Osteocyte (in vitro differentiated cells): ENCODE measurements around the gene REXO4. TPM values are rescaled to one million over a fixed set of nuclear protein-coding genes. Genes with fewer than 3 reads are reported as not detected.

Experiments
- DNase-seq: peaks from one replicate; pipeline ENCODE4 v3.0.0; 2021; ENCODE audit warnings: mixed read lengths; ENCODE audit not compliant: unreplicated experiment; ENCODE audit errors: extremely low spot score
- H3K27ac Mint-ChIP-seq: one replicate; pipeline ENCODE4 v1.8.0; 2021; ENCODE audit warnings: mild to moderate bottlenecking, mixed read lengths; ENCODE audit not compliant: unreplicated experiment
- H3K27me3 Mint-ChIP-seq: one replicate; pipeline ENCODE4 v1.8.0; 2021; ENCODE audit warnings: mixed read lengths; ENCODE audit not compliant: unreplicated experiment
- H3K36me3 Mint-ChIP-seq: one replicate; pipeline ENCODE4 v1.8.0; 2021; ENCODE audit warnings: mixed read lengths; ENCODE audit not compliant: unreplicated experiment
- H3K4me1 Mint-ChIP-seq: one replicate; pipeline ENCODE4 v1.8.0; 2021; ENCODE audit warnings: mixed read lengths; ENCODE audit not compliant: unreplicated experiment
- H3K4me3 Mint-ChIP-seq: one replicate; pipeline ENCODE4 v1.8.0; 2021; ENCODE audit warnings: mild to moderate bottlenecking, moderate library complexity, mixed read lengths; ENCODE audit not compliant: unreplicated experiment
- H3K9me3 Mint-ChIP-seq: one replicate; pipeline ENCODE4 v1.8.0; 2021; ENCODE audit warnings: mixed read lengths; ENCODE audit not compliant: unreplicated experiment
- CTCF ChIP-seq: fragments of 200-600 bp; sonication (generic); IDR thresholded peaks from 2 replicates; pipeline ENCODE4 v1.5.0; 2021; ENCODE audit warnings: antibody characterized with exemption, mild to moderate bottlenecking, moderate library complexity
- total RNA-seq: library from RNA; stranded (reverse); gene quantifications from 2 replicates; pipeline ENCODE4 v1.2.1, GENCODE V29; 2021

REXO4 gene
- total RNA-seq, 1 donor from 2014 or later = 22.2 TPM

- peak within 1 kb of the TSS; percentile 90 for H3K4me3 Mint-ChIP-seq
- DNase-seq = peak; percentile 97
- no peaks in the 10 kb centered on the region for H3K9me3 Mint-ChIP-seq
- no peak for TF ChIP-seq CTCF
- H3K27me3 Mint-ChIP-seq = no peaks in the 10 kb centered on the region
- peaks cover 7% of the 10 kb centered on the region for H3K36me3 Mint-ChIP-seq
- peaks cover 16% of the 10 kb centered on the region for H3K4me1 Mint-ChIP-seq
- peak within 1 kb of the TSS; percentile 88 for H3K27ac Mint-ChIP-seq
Measured at GRCh38 chr9:133459476-133460404, 41.9 kb upstream of the REXO4 start, which contains the start of gene CACFD1. Gene CACFD1 (plus strand): TSS chr9:133459978. CDS start chr9:133460067, 89 bp downstream.

GRCh38 chr9:133458643-133459312 is 41.0 kb upstream of the REXO4 start:
- H3K27ac Mint-ChIP-seq = no peak overlapping the region
- H3K36me3 Mint-ChIP-seq = peaks cover 5% of the 10 kb centered on the region
- peak overlapping the region; percentile 90 for H3K4me3 Mint-ChIP-seq
- peaks cover 16% of the 10 kb centered on the region for H3K4me1 Mint-ChIP-seq
- no peak for TF ChIP-seq CTCF
- no peaks in the 10 kb centered on the region for H3K27me3 Mint-ChIP-seq
- H3K9me3 Mint-ChIP-seq = no peaks in the 10 kb centered on the region
- DNase-seq = no peak

- Mint-ChIP-seq H3K27ac (no peak overlapping the region), H3K36me3 (no peaks in the 10 kb centered on the region), H3K4me3 (no peak overlapping the region), H3K27me3 (no peaks in the 10 kb centered on the region), H3K9me3 (no peaks in the 10 kb centered on the region), H3K4me1 (peaks cover 16% of the 10 kb centered on the region)
- no peak for TF ChIP-seq CTCF
- DNase-seq = no peak
Measured at GRCh38 chr9:133457748-133458147, 39.9 kb upstream of the REXO4 start.

- H3K27me3 Mint-ChIP-seq = no peaks in the 10 kb centered on the region
- no peaks in the 10 kb centered on the region for H3K36me3 Mint-ChIP-seq
- H3K27ac Mint-ChIP-seq = no peak overlapping the region
- H3K4me1 Mint-ChIP-seq = peaks cover 16% of the 10 kb centered on the region
- no peaks in the 10 kb centered on the region for H3K9me3 Mint-ChIP-seq
- H3K4me3 Mint-ChIP-seq = no peak overlapping the region
- no peak for DNase-seq
- TF ChIP-seq CTCF = no peak
Measured at GRCh38 chr9:133457233-133457632, 39.4 kb upstream of the REXO4 start.

GRCh38 chr9:133456409-133456808 is 38.6 kb upstream of the REXO4 start:
- DNase-seq = no peak
- no peak overlapping the region for H3K4me3 Mint-ChIP-seq
- peaks cover 14% of the 10 kb centered on the region for H3K4me1 Mint-ChIP-seq
- H3K9me3 Mint-ChIP-seq = no peaks in the 10 kb centered on the region
- H3K27ac Mint-ChIP-seq = no peak overlapping the region
- H3K36me3 Mint-ChIP-seq = no peaks in the 10 kb centered on the region
- H3K27me3 Mint-ChIP-seq = no peaks in the 10 kb centered on the region
- no peak for TF ChIP-seq CTCF
